Activated CD8-positive, alpha-beta memory T cell treated with anti-CD3 and anti-CD28 coated beads, Interleukin-2, amount 50 U/mL, for 1 hour (primary cell): ENCODE measurements around the gene SIAH1.
"Not testable (repeated sequence)": the region's sequence is repeated elsewhere in the genome, so short reads cannot be mapped to it uniquely, and the experiment has no call there.

Source experiments
- DNase-seq: peaks from one replicate; pipeline ENCODE4 v3.0.0-alpha.2; 2020; ENCODE audit errors: extremely low read depth

The SIAH1 gene

DNA sequence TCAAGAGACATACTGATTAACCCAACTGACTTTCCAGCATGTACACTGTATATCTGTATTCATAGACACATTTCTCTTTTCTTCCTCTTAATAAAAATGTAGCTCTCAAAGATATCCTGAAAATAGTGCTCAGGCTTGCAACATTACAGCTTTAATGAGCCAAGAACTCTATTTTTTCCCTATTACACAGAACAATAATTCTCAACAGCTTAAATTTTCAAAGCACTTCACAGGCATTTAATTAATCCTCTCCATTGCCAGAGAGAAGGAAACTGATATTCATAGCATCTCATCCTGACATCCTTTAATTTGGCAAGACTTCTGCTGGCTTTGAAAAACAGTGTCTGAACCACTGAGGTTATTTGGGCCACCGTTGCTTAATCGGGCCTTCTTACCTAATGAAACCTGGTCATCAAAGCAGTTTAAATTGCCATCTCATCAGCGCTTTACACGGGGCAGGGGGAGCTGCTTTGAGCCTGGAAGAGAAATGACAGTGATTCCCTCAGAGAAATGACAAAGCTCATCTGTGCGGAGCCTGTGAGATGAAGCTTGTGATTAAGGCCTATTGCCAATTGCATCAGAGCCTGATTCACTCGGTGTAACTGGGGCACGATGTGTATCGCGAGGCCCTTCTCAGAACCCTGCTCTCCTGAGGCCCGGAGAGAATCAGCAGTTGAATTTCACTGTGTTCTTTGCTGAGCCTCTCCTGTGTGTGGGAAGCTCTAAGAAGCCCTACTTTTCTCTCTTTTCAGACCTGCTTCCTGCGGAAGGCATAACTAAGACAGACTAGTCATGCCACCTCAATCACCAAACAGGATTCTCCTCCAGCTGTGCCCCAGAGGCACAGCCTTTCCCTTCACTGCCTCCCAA lies 8.5 kb upstream of the SIAH1 start:
- no peak for DNase-seq

DNA sequence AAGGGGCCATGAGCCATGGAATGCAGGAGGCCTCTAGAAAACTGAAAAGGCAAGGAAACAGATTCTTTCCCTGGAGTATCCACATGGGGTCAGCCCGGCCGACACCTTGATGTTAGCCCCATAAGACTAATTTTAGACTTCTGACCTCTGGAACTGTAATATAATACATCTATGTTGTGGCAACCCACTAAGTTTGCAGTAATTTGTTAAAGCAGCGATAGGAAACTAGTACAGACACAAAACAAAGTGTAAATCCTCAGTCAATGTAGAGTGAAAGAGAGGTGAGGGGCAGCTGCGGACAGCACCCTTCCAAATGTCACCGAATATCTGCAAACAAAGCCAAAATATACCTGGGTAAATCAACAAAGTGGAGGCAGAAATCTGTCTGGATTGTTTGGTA lies 7.2 kb upstream of the SIAH1 start:
- no peak for DNase-seq

DNA sequence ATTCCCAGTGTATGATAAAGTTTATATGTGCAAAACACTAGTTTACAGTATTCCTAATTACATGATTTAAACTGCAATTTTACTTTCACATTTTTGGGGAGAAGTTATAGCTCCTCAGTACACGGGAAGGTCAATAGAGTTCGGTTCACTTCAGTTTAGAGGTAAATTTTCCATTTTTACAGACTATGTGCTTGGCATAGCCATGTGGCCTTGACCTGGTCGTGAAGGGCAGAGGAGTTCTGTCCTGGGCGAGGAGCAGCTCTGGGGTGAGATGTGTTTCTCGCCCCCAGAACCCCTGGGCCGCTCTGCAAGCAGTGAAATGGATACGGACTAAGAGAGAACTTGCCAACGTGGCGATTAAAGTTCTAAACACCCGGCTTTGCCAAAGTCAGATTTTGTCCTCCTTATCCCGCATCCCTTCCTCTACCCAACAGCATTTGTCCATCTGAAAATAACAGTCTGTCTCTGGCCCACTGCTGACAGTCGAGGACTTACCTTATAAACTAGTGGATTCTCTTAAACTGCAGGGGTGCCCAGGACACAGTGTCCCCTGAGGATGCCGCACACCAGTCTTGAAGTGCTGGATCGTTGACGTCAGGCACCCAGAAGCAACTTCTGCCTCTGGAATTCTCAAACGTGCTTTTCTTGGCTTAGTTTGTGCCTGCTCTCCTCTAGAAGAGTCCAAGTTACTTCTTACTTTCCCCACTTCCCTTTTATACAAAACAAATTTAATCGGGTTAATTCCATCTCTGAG lies 1.5 kb upstream of the SIAH1 start:
- DNase-seq, result no peak

DNA sequence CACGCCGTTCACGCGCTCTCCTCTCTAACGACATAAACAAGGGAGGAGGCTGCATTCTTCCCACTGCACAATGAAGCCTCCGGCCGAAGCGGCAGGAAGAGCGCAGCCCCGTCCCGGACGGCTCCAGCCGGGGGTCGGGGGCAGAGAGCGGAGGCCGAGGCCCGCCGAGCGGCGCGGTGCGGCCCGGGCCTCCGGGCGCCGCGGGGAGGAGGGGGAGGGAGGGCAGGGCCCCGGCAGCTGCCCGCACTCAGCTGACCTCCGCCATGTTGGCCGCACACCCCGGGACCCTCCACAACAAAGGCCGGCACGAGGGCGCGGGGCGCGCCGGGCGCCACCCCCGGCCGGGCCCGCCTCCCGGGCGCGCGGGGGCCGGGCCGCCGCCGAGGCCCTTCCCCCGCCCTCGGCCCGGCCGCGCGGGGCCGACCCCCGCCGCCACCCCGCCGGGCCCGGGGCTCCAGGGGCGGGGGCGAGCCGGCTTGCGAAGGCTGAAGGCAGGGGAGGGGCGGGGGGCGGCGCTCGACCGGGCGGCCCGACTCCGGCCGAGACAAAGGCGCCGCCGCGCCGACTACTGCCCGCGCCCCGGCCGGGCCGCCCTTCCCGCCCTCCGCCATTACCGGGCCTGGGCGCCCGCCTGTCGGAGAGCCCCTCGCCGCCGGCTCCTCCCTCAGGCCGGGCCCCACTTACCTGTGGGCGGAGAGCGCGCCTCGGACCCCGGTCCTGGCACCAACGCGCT lies 527 bp downstream of the SIAH1 start:
- DNase-seq, result no peak

DNA sequence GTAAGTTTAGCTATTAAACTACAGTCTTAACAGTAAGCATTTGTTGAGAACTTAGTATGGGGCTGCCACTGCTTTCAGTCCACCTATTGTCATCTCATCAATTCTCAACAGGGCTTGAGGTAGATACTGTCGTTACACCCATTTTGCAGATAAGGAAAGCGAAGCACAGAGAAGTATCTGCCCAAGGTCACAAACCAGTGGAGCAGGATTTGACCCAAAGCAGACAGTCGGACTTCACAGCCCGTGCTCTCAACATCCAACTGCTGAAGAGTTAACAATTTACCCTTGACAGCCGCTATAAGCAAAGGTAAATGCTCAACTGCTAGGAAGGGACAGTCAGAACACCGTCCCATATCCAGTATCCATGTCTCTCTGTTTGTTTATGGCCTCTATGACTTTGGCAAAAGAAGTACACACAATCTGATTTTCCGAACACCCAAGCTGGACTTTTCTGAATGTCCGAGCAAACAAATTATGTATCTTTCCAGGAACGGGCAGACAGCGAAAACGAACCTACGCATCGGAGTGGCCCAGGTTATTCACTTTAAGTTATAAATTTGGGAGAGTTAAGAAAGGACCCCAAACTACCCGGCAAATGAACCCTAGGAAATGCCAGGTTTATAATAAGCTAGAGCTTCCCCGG lies 1.2 kb downstream of the SIAH1 start:
- DNase-seq, result no peak

DNA sequence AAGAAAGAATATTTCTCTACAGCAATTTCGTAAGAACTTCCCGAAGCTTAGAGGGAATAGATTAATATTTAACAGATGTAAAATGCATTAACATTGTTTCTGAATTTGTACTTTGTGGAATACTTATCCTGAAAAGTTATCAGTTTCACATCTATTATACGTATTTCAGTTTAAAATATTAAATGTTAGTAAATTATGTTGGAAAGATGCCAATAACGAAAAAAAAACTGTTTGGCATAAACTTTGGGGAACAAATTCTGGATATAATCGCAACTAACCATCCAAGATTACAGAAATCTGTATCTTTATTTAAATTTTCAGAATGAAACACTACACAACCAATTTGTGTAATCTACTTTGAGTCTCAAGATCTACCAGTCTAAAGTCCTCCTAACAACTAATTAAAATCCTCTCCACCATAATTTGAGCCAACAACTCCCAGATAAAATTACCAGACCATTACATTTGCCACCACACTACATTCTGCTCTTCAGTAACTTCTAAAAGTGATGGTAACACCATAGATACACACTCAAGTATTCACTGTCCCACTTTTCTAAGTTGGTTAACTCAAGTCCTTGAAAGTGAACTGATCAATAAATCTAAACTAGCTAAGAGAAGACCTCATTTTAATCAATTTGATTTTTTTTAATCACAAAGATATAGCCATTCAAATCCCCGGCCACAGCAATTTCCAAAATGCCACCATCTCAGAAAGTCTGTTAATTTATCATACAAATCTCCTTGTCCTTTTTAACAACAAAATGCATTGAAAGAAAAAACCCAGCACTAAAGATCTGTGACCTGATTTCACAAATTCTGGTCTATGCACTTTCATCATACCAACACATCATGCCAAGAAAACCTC lies 2.0 kb downstream of the SIAH1 start:
- no peak for DNase-seq

DNA sequence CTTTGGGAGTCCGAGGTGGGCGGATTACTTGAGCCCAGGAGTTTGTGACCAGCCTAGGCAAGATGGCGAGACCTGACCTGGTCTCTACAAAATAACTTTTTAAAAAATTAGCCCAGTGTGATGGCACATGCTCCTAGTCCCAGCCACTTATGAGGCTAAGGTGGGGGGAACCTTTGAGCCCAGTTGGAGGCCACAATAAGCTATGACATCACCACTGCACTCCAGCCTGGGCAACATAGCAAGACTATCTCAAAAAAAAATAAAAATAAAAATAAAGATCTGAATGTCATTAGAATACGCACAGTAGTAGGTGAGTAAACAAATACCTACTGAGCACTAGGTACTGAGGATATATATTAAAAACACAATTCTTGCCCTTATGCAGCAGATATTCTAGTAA lies 3.1 kb downstream of the SIAH1 start:
- no peak for DNase-seq

DNA sequence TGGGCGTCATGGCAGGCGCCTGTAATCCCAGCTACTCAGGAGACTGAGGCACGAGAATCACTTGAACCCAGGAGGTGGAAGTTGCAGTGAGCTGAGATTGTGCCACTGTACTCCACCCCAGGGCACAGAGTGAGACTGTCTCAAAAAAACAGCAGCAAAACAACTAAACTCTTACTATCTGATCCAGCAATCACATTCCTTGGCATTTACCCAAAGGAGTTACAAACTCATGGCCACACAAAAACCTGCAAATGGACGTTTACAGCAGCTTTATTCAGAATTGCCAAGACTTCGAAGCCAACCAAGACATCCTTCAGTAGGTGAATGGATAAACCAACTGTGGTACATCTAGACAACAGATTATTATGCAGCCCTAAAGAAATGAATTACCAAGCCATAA lies 4.0 kb downstream of the SIAH1 start:
- no peak for DNase-seq

DNA sequence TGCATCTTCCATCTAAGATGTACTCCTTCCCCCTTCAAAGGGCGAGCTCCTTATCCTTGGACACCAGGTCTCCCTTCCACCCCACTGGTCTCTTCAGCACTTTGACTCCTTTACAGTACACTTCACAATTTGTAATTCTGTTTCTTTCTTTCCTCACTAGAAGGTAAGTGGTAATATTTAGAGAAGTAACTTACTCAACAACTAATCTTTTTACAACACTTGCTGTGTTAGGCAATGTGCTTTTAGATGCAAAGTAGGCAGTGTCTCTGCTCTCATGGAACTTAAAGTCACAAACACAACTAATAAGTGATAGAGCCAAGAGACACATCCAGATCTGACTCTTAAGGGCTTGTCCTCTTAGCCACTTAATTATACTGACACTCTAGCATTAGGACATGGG lies 6.4 kb downstream of the SIAH1 start:
- DNase-seq, result no peak

DNA sequence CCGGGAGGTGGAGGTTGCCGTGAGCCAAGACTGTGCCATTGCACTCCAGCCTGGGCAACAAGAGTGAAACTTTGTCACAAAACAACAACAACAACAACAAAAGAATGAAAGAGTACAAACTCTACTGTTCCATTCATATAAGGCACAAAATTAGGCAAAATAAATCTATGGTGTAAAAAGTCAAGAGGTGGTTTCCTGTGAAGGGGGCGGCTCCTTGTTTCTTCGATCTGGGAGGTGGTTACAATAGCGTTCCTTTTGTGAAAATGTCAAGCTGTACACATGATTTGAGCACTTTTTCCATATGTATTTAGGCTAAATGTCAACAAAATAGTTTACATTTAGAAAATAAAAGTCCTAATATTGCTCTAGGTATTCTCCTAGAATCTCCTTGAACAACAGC lies 6.9 kb downstream of the SIAH1 start:
- DNase-seq, result no peak

DNA sequence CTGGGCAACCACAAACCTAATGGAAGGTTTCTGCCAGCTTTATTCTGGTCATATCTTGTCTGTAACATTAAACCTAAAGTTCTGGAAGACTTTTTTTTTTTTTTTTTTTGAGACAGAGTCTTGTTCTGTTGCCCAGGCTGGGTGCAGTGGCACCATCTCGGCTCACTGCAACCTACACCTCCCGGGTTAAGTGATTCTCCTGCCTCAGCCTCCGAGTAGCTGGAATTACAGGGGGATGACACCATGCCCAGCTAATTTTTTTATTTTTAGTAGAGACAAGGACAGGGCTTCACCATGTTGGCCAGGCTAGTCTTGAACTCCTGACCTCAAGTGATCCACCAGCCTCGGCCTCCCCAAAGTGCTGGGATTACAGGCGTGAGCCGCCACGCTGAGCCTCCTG lies 7.9 kb downstream of the SIAH1 start:
- DNase-seq, result not testable (repeated sequence)

DNA sequence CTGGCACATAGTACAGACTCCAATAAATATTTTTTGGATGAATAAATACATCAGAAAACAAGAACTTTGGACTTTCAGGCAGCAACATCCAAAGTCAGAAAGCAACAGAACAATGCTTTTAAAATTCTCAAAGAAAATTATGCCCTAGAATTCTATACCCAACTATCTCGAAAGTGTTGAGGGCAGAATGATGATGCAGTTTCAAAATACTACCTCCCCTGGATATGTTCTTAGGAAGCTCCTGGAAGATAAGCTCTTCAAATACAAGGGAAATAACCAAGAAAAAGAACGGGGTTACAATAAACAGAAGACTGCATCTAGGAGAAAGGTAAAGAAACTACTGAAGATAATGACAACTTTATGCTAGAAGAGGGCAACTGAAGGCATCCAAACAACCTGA lies 11.0 kb downstream of the SIAH1 start:
- DNase-seq, result no peak

DNA sequence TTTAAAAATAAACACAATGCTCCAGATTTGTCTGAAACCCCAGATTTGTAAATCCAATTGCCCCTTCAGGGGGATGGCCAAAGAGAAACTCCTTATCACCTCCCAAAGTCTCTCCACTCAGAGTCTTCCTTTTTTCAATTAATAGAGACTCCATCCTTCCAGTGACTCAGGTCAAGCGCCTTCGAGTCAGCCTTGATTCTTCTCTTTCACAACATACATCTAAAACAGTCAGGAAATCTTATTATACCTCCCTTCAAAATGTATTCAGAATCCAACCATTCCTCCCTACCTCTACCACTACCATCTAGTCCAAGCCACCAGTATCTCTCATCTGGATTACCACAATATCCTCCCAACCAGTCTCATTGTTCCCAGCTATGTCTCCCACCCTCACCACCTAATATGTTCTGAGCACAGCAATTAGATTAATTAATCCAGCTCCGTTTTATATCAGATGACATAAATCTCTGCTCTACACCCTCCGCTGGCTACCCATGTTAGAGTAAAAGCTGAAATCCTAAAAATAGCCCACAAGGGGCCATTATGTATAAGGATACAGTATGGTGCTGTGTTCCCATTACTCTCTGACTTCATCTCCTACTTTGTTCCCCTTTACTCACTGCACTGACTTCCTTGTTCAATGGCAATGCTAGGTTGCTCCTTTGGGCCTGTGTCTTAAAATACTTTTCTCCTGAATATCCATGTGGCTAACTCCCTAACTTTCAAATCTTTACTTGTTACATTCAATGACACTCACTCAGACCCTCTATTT lies 11.8 kb downstream of the SIAH1 start:
- DNase-seq, result no peak

DNA sequence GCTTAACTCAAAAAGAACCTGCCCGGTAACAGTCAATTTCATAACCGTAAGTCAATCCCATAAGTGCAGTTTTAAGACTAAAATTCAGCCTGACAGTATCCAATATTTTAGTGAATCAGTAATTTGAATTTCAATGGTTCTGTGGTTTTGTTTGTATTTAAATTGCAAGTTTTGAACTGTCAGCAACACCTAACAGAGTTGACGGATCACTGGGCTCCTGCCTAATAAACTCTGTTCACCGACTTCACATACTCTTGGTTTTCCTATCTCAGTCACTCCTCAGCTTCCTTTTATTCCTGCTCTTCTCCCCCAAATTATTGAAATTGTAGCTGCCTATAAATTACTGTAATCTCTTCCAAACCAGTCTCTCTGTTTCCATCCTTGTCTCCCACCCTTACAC lies 12.5 kb downstream of the SIAH1 start:
- DNase-seq, result no peak

DNA sequence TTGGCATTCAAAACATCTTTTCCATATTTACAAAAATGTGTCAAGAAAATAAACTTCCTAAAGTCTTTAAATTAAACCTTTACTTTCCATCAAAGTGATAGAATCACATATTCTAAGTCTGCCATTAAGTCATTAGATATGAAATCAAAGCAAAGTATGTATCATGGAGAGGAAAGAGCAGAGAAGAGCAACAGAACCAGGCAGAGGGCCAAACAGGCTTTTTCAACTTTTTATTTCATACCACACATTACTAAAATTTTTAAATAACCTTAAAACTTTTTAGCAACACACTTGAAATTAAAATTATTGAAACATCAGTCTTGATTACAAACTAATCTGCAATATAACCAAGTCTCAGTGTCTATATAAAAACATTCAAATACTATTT lies 13.8 kb downstream of the SIAH1 start:
- DNase-seq, result no peak

DNA sequence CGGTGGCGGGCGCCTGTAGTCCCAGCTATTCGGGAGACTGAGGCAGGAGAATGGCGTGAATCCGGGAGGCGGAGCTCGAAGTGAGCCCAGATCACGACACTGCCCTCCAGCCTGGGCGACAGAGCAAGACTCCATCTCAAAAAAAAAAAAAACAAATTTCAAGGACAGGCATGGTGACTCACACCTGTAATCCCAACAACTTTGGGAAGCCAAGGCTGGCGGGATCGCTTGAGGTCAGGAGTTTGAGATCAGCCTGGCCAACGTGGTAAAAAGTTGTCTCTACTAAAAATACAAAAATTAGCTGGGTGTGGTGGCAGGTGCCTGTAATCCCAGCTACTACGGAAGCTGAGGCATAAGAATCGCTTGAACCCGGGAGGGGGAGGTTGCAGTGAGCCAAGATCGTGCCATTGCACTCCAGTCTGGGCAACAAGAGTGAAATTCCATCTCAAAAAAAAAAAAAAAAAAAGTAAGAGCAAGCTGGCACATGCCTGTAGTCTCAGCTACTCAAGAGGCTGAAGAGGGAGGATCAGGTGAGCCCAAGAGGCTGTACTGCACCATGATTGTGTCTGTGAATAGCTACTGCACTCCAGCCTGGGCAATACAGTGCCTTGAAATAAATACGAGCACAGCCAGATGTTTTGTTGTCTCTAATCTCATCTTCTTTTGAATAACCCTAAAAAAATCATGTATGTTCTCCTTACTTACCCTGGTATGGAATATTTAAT lies 14.4 kb downstream of the SIAH1 start:
- not testable (repeated sequence) for DNase-seq

DNA sequence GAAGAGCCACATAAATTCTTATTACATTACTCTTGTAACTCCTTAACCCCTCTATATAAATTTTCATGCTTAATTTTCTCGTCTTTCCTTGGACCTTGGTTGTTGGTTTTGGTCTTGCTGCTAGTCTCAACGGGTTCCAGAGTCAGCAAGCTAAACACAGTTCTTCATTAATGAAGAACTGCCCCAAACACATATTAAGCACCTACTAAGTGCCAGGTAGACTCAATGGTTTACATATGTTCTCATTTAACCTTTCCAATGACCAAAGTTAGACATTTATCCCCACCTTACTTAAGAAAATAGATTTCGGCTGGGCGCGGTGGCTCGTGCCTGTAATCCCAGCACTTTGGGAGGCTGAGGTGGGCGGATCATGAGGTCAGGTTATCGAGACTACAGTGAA lies 15.0 kb downstream of the SIAH1 start:
- DNase-seq, result no peak

DNA sequence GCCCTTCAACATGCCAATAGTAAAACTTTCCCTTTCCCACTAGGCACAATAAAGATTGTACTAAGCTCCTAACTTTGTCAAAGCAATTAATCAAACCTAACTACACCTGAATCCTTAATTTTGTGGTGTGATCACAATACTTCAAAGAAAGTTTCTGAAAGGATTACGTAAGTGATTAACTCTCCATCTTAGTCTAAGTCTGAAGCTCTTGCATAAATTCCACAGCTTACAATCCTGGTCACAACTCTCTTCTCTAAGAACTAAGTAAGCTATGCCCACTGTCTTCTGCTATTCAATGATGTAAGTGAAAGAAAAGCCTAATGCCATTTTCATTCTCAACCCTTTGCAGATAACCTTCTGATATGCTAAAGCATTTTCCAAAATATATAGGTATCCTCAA lies 15.4 kb downstream of the SIAH1 start:
- no peak for DNase-seq

DNA sequence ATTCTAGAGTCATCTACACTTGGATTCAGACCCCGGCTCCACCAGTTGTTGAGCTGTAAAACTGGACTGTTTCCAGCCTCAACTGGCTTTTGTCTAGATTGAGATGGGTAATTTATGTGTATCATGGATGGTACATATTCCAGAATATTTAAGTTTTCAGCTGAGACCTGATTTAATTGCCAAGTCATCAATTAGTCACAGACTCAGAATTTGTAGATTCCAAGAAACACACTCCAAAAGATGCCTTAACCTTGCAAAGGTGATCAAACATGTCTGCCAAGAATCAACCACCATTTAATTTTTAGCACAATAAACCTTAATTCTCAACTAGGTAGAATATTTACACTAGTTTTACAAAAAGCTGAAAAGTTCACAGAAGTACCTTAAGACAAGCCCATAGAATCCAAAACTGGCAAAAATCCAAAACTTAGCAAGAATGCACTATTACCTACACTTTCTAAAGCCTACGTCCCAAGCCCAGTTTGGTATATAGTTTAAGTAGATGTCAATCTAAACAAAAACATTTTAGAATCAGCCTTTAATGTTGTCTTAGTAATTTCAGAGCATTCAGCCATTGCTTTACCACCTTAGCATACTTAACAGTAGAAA lies 17.7 kb downstream of the SIAH1 start:
- no peak for DNase-seq
